ENCODE data around the gene CDH24.

CDH24 gene

DNA sequence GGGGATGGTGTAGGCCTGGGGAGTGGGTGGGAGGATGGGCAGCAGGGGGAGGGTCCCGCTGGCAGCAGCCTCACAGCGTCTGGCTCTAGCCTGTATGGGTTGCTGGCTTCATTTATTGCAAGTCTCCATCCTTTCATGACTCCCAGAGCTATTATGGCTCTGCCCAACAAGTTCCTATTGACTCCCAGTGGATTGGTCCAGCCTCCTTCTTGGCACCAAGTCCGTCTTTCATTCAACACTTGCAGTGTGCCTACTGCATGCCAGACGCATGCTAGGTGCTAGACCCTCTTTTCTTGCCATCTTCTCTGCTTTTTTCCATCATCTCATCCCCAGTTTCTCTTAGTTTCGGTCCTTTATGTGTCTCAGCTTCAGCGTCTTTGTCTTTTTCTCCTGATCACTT lies 14.2 kb downstream of the CDH24 start:
- Histone ChIP-seq H3K79me2 (ENCODE audit: insufficient read depth, low read length) (no peaks in the 10 kb centered on the region), H4K20me1 (ENCODE audit: insufficient read depth, low read length) (no peaks in the 10 kb centered on the region), H3K27me3 (ENCODE audit: insufficient read depth, low read length) (peaks cover 7% of the 10 kb centered on the region; the same call in 1 of the 2 replicates), H3K4me1 (ENCODE audit: insufficient read depth, low read length, severe bottlenecking) (no peaks in the 10 kb centered on the region), H3K9me3 (ENCODE audit: low read length) (no peaks in the 10 kb centered on the region), H3K4me3 (ENCODE audit: low read depth, low read length, poor library complexity, severe bottlenecking) (no peak overlapping the region), H3K36me3 (ENCODE audit: insufficient read depth, low read length) (no peaks in the 10 kb centered on the region), H3K27ac (ENCODE audit: low read depth, low read length, poor library complexity, severe bottlenecking) (no peak overlapping the region), H3K4me2 (ENCODE audit: low read length) (no peak overlapping the region), H3K9me2 (ENCODE audit: low read depth, low read length) (no peaks in the 10 kb centered on the region), H3F3A (ENCODE audit: insufficient read depth, low read length) (no peaks in the 10 kb centered on the region), H3K9ac (ENCODE audit: low read length) (no peak overlapping the region), H2AFZ (ENCODE audit: low read length) (no peak overlapping the region)
- TF ChIP-seq, protein P1, sequence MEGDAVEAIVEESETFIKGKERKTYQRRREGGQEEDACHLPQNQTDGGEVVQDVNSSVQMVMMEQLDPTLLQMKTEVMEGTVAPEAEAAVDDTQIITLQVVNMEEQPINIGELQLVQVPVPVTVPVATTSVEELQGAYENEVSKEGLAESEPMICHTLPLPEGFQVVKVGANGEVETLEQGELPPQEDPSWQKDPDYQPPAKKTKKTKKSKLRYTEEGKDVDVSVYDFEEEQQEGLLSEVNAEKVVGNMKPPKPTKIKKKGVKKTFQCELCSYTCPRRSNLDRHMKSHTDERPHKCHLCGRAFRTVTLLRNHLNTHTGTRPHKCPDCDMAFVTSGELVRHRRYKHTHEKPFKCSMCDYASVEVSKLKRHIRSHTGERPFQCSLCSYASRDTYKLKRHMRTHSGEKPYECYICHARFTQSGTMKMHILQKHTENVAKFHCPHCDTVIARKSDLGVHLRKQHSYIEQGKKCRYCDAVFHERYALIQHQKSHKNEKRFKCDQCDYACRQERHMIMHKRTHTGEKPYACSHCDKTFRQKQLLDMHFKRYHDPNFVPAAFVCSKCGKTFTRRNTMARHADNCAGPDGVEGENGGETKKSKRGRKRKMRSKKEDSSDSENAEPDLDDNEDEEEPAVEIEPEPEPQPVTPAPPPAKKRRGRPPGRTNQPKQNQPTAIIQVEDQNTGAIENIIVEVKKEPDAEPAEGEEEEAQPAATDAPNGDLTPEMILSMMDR (IDR thresholded peaks at IDR 0.05; ENCODE audit: low read length), result no peak
- TF ChIP-seq EZH2 (IDR thresholded peaks at IDR 0.05; ENCODE audit: borderline replicate concordance, low read length), result no peak

DNA sequence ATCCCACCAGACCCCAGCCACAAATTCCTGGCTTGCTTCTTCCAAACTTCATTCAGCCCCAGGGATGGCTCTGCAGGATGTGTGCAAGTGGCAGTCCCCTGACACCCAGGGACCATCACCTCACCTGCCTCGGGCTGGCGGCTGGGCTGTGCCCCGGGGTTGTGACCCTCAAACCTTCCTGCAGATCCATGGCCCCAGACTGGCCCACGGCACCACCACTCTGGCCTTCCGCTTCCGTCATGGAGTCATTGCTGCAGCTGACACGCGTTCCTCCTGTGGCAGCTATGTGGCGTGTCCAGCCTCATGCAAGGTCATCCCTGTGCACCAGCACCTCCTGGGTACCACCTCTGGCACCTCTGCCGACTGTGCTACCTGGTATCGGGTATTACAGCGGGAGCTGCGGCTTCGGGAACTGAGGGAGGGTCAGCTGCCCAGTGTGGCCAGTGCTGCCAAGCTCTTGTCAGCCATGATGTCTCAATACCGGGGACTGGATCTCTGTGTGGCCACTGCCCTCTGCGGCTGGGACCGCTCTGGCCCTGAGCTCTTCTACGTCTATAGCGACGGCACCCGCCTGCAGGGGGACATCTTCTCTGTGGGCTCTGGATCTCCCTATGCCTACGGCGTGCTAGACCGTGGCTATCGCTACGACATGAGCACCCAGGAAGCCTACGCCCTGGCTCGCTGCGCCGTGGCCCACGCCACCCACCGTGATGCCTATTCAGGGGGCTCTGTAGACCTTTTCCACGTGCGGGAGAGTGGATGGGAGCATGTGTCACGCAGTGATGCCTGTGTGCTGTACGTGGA lies 15.0 kb downstream of the CDH24 start, which contains the start of gene PSMB11:
Gene PSMB11, plus strand, starts transcription at position 51 of the 804 bp plus-strand sequence. Its CDS starts 14 bp downstream, at position 65.
- Histone ChIP-seq H3K4me2 (ENCODE audit: low read length) (no peak within 1 kb of the TSS), H3K79me2 (ENCODE audit: insufficient read depth, low read length) (no peaks in the 10 kb centered on the region), H3K4me3 (ENCODE audit: low read depth, low read length, poor library complexity, severe bottlenecking) (no peak within 1 kb of the TSS), H3F3A (ENCODE audit: insufficient read depth, low read length) (no peaks in the 10 kb centered on the region), H3K9me3 (ENCODE audit: low read length) (no peaks in the 10 kb centered on the region), H3K9ac (ENCODE audit: low read length) (no peak within 1 kb of the TSS), H3K27me3 (ENCODE audit: insufficient read depth, low read length) (peaks cover 7% of the 10 kb centered on the region; the same call in 1 of the 2 replicates), H3K9me2 (ENCODE audit: low read depth, low read length) (no peaks in the 10 kb centered on the region), H2AFZ (ENCODE audit: low read length) (no peak within 1 kb of the TSS), H4K20me1 (ENCODE audit: insufficient read depth, low read length) (no peaks in the 10 kb centered on the region), H3K27ac (ENCODE audit: low read depth, low read length, poor library complexity, severe bottlenecking) (no peak within 1 kb of the TSS), H3K36me3 (ENCODE audit: insufficient read depth, low read length) (no peaks in the 10 kb centered on the region), H3K4me1 (ENCODE audit: insufficient read depth, low read length, severe bottlenecking) (no peaks in the 10 kb centered on the region)
- TF ChIP-seq, protein P1 (IDR thresholded peaks at IDR 0.05; ENCODE audit: low read length), result no peak
- TF ChIP-seq EZH2 (IDR thresholded peaks at IDR 0.05; ENCODE audit: borderline replicate concordance, low read length), result no peak

DNA sequence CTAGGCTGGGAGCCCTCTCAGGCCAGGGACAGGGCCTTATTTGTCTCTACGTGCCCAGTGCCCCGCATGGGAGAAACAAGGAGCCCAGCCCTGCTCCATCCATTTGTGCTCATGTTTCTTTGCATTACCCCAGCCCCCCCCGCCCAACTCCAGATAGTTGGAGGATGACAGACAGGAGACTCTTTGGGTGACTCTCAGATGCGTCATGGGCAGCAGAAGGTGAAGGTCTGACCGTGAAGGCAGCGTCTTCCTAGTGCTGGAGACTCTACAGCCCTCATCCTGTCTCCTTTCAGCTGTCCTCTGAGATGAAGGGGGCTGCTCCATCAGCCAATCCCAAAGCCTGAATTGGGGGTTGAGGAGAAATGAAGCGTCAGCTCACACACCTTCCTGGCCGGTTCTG lies 15.6 kb downstream of the CDH24 start:
- Histone ChIP-seq H4K20me1 (ENCODE audit: insufficient read depth, low read length) (no peaks in the 10 kb centered on the region), H3K9ac (ENCODE audit: low read length) (no peak overlapping the region)

More for the DNA sequence above, 15.6 kb downstream of the CDH24 start:
- no peaks in the 10 kb centered on the region for H3F3A ChIP-seq (ENCODE audit: insufficient read depth, low read length)
- H3K9me3 ChIP-seq (ENCODE audit: low read length), result no peaks in the 10 kb centered on the region
- no peaks in the 10 kb centered on the region for H3K9me2 ChIP-seq (ENCODE audit: low read depth, low read length)
- no peak overlapping the region for H2AFZ ChIP-seq (ENCODE audit: low read length)
- H3K4me2 ChIP-seq (ENCODE audit: low read length), result no peak overlapping the region
- H3K27me3 ChIP-seq (ENCODE audit: insufficient read depth, low read length), result peaks cover 7% of the 10 kb centered on the region; the same call in 1 of the 2 replicates
- H3K4me3 ChIP-seq (ENCODE audit: low read depth, low read length, poor library complexity, severe bottlenecking), result no peak overlapping the region
- no peak for TF ChIP-seq EZH2 (IDR thresholded peaks at IDR 0.05; ENCODE audit: borderline replicate concordance, low read length)
- TF ChIP-seq, protein P1 (IDR thresholded peaks at IDR 0.05; ENCODE audit: low read length), result no peak
- no peaks in the 10 kb centered on the region for H3K4me1 ChIP-seq (ENCODE audit: insufficient read depth, low read length, severe bottlenecking)
- H3K36me3 ChIP-seq (ENCODE audit: insufficient read depth, low read length), result no peaks in the 10 kb centered on the region
- no peak overlapping the region for H3K27ac ChIP-seq (ENCODE audit: low read depth, low read length, poor library complexity, severe bottlenecking)
- no peaks in the 10 kb centered on the region for H3K79me2 ChIP-seq (ENCODE audit: insufficient read depth, low read length)
